GM10248 (cell line): ENCODE measurements around the gene GPR18.

Experiments used
- CTCF ChIA-PET: fragments of 300-600 bp; sonication (Branson Sonifier 250); formaldehyde crosslinking; extraction: SDS; loops from one replicate; lab custom pipeline; 2021; ENCODE audit warnings: antibody characterized with exemption; lab: Yijun Ruan, JAX
- POLR2A ChIA-PET: fragments of 350-650 bp; sonication (Branson Sonifier 250); formaldehyde crosslinking; extraction: SDS; loops from one replicate; lab custom pipeline; 2020; ENCODE audit warnings: antibody characterized with exemption; lab: Yijun Ruan, JAX
- DNase-seq: peaks from one replicate; pipeline ENCODE4 v3.0.0; 2012; ENCODE audit errors: extremely low spot score
- TF ChIP-seq, protein P1 (sequence below): IDR thresholded peaks from 2 replicates; pipeline ENCODE4 v1.5.1; 2012; ENCODE audit warnings: mild to moderate bottlenecking, low read depth; ENCODE audit errors: extremely low read depth, missing control alignments, control extremely low read depth

The GPR18 gene

DNA sequence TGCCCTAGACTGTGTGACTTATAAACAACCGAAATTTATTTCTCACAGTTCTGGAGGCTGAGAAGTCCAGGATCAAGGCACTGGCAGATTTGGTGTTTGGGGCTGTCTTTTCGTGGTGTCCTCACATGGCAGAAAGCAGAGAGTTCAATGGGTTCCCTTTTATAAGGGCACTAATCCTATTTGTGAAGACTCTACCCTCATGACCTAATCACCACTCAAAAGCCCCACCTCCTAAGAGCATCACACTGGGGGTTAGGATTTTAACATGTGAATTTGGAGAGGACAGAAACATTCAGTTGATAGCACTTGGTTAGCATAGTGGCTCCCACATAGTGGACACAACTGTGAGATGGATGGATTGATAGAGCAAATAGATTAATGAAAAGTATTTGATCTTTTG lies 21.5 kb upstream of the GPR18 start:
- TF ChIP-seq, protein P1, sequence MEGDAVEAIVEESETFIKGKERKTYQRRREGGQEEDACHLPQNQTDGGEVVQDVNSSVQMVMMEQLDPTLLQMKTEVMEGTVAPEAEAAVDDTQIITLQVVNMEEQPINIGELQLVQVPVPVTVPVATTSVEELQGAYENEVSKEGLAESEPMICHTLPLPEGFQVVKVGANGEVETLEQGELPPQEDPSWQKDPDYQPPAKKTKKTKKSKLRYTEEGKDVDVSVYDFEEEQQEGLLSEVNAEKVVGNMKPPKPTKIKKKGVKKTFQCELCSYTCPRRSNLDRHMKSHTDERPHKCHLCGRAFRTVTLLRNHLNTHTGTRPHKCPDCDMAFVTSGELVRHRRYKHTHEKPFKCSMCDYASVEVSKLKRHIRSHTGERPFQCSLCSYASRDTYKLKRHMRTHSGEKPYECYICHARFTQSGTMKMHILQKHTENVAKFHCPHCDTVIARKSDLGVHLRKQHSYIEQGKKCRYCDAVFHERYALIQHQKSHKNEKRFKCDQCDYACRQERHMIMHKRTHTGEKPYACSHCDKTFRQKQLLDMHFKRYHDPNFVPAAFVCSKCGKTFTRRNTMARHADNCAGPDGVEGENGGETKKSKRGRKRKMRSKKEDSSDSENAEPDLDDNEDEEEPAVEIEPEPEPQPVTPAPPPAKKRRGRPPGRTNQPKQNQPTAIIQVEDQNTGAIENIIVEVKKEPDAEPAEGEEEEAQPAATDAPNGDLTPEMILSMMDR, result no peak
- CTCF ChIA-PET, result interaction anchor here (1.6 to 23.7 kb wide), 3 partner anchors 12 to 157 kb away, joined by 4 to 363 read pairs (median 85); no protein-coding TSS in a partner anchor
- POLR2A ChIA-PET, result no interaction called here
- no peak for DNase-seq

DNA sequence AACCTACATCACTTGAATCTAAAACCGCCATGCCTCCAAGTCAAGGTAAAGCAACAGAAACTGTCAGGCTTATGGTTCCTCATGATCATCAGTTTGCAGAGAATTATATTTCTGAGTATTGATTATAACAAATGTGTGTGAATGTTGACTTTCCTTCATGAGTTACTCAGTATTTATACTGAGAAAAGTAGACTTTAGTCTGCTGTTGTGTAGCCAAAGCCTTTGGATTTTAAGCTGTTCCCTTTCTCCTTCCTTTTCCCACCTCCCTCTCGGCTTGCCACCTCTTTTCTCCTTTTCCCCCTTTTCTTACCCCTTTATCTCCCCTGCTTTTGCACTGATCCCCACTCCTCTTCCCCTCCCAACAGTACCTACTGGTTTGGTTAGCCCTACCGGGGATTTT lies 20.7 kb upstream of the GPR18 start:
- CTCF ChIA-PET, result interaction anchor here (1.1 to 23.7 kb wide), 3 partner anchors 10 to 158 kb away, joined by 3 to 363 read pairs (median 85); no protein-coding TSS in a partner anchor
- TF ChIP-seq, protein P1, result no peak
- no peak for DNase-seq
- POLR2A ChIA-PET, result no interaction called here

DNA sequence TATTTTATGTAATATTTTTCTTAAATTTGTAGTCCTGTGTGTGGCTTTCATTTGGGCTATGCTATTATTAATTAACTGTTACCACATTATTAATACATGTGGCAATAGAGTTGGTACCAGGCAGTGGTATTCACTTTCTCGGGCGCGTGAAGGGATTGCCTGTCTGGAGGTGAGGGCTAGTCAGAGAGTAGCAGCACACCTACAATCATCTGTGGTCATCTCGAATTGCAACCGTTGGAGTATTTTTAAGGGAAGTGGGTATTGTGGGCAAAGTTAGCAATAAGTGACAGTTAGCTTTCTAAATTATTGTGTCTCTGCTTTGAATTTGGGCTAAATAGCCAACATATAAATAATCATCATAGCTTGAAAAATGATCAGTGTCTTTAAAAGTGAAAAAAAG lies 20.0 kb upstream of the GPR18 start:
- ChIA-PET POLR2A (no interaction called here), CTCF (interaction anchor here (1.1 to 23.7 kb wide), 3 partner anchors 10 to 159 kb away, joined by 3 to 363 read pairs (median 85); no protein-coding TSS in a partner anchor)
- DNase-seq, result no peak
- TF ChIP-seq, protein P1, result no peak

DNA sequence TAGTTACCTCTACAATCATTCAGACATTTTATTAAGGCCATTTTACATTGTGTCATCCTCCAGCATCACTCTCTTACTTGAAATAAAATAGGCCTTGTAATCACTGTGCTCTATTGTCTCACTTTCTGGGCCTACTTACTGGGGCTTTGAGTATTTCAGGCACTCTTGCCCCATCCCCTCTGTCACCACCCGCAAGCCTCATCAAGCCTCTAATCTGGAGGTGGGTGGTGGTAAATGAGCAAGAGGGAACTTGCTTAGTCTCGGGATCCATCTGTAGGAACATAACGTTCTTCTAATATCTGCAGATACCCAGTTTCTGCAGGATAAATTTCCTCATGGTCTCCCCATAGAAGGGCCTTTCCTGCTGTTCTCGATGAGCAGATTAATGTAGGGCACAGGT lies 19.4 kb upstream of the GPR18 start:
- no peak for DNase-seq
- CTCF ChIA-PET, result interaction anchor here (6.2 to 23.7 kb wide), 2 partner anchors 10 to 159 kb away, joined by 85 to 363 read pairs; no protein-coding TSS in a partner anchor
- TF ChIP-seq, protein P1, result no peak
- POLR2A ChIA-PET, result no interaction called here

DNA sequence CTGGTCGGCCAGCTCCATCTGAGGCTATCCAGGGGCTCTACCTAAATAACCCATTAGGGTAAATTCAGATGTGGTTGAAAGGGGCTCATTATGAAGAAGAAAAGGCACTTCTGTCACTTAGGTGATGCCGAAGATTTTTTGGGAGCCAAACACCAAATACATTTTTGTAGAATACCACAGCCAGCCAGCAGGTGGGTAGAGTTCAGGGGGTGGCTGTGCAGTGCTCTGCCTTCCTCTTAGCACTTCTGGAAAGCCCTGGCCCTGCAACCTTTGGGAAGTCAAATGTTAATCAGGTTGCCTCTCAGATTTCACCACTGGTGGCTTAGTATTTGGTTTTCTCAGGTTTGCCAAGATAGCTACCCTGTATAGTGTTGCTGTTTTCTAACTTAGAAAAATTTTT lies 18.5 kb upstream of the GPR18 start:
- ChIA-PET POLR2A (no interaction called here), CTCF (interaction anchor here (1.0 to 23.7 kb wide), 4 partner anchors 90 to 160 kb away, joined by 3 to 363 read pairs (median 14); no protein-coding TSS in a partner anchor)
- no peak for DNase-seq
- TF ChIP-seq, protein P1, result no peak

DNA sequence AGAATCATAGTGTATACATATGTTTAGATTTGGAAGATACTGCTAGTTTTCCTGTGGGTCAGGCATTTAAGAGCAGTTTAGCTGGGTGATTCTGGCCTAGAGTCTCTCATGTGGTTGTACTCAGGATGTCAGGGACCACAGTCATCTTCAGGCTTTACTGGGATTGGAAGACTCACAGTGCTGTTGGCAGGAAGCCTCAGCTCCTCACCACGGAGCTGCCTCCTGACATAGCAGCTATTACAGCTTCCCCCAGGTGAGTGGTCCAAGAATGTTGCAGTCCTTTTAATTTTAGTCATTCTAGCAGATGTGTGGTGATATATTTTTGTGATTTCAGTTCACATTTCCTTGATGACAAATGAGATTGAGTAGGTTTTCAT lies 16.9 kb upstream of the GPR18 start:
- POLR2A ChIA-PET, result interaction anchor here (0.6 kb wide), 1 partner anchor 794 kb away, joined by 3 read pairs; no protein-coding TSS in a partner anchor

More for the DNA sequence above, 16.9 kb upstream of the GPR18 start:
- DNase-seq, result no peak
- TF ChIP-seq, protein P1, result no peak
- CTCF ChIA-PET, result interaction anchor here (0.8 to 23.7 kb wide), 8 partner anchors 10 to 162 kb away, joined by 3 to 363 read pairs (median 8); no protein-coding TSS in a partner anchor
